HEK293T (cell line): ENCODE results near the gene FNDC3B.

Source experiments
- CTCF ChIA-PET: fragments of 350-600 bp; formaldehyde crosslinking; extraction: SDS; loops from one replicate; lab custom pipeline; 2021; ENCODE audit warnings: antibody characterized with exemption, inconsistent platforms; lab: Yijun Ruan, JAX
- POLR2A ChIA-PET: fragments of 350-600 bp; formaldehyde crosslinking; extraction: SDS; loops from one replicate; lab custom pipeline; 2020; ENCODE audit warnings: antibody characterized with exemption, inconsistent platforms; lab: Yijun Ruan, JAX
- DNase-seq: peaks from one replicate; pipeline ENCODE4 v3.0.0; 2012; ENCODE audit warnings: mixed read lengths; ENCODE audit errors: extremely low spot score
- ARNT ChIP-seq: fragments of 450-650 bp; IDR thresholded peaks from 2 replicates; pipeline ENCODE4 v1.6.1; 2017; ENCODE audit warnings: mild to moderate bottlenecking
- BHLHE40 ChIP-seq: fragments of 450-650 bp; IDR thresholded peaks from 2 replicates; pipeline ENCODE4 v1.6.1; 2016; ENCODE audit warnings: mild to moderate bottlenecking, moderate library complexity, borderline replicate concordance
- CTBP1 ChIP-seq: fragments of 450-650 bp; IDR thresholded peaks from 2 replicates; pipeline ENCODE4 v1.6.1; 2016; ENCODE audit warnings: borderline replicate concordance
- ELF4 ChIP-seq: fragments of 450-650 bp; IDR thresholded peaks from 2 replicates; pipeline ENCODE4 v1.6.1; 2017; ENCODE audit warnings: antibody characterized with exemption
- FOXA1 ChIP-seq: fragments of 450-650 bp; IDR thresholded peaks from 2 replicates; pipeline ENCODE4 v1.6.1; 2016; ENCODE audit warnings: mild to moderate bottlenecking
- FOXK2 ChIP-seq: fragments of 450-650 bp; IDR thresholded peaks from 2 replicates; pipeline ENCODE4 v1.6.1; 2016; ENCODE audit warnings: mild to moderate bottlenecking
- FOXM1 ChIP-seq: fragments of 450-650 bp; IDR thresholded peaks from 2 replicates; pipeline ENCODE4 v1.6.1; 2017; ENCODE audit warnings: mild to moderate bottlenecking, borderline replicate concordance
- HDGF ChIP-seq: fragments of 450-650 bp; IDR thresholded peaks from 2 replicates; pipeline ENCODE4 v1.6.1; 2017; ENCODE audit warnings: antibody characterized with exemption, borderline replicate concordance
- L3MBTL2 ChIP-seq: fragments of 450-650 bp; conservative IDR thresholded peaks from 2 replicates; pipeline ENCODE4 v1.6.1; 2016; ENCODE audit warnings: mild to moderate bottlenecking
- LEF1 ChIP-seq: fragments of 450-650 bp; IDR thresholded peaks from 2 replicates; pipeline ENCODE4 v1.6.1; 2017; ENCODE audit warnings: mild to moderate bottlenecking, borderline replicate concordance
- NFRKB ChIP-seq: fragments of 450-650 bp; IDR thresholded peaks from 2 replicates; pipeline ENCODE4 v1.6.1; 2016; ENCODE audit warnings: mild to moderate bottlenecking, moderate library complexity
- PKNOX1 ChIP-seq: fragments of 450-650 bp; IDR thresholded peaks from 2 replicates; pipeline ENCODE4 v1.6.1; 2016
- SP1 ChIP-seq: fragments of 450-650 bp; IDR thresholded peaks from 2 replicates; pipeline ENCODE4 v1.6.1; 2017
- SUZ12 ChIP-seq: fragments of 450-650 bp; IDR thresholded peaks from 2 replicates; pipeline ENCODE4 v1.6.1; 2016; ENCODE audit warnings: mild to moderate bottlenecking
- TARDBP ChIP-seq: fragments of 450-650 bp; IDR thresholded peaks from 2 replicates; pipeline ENCODE4 v1.6.1; 2016
- ZNF384 ChIP-seq: fragments of 450-650 bp; IDR thresholded peaks from 2 replicates; pipeline ENCODE4 v1.6.1; 2016

Gene FNDC3B

DNA sequence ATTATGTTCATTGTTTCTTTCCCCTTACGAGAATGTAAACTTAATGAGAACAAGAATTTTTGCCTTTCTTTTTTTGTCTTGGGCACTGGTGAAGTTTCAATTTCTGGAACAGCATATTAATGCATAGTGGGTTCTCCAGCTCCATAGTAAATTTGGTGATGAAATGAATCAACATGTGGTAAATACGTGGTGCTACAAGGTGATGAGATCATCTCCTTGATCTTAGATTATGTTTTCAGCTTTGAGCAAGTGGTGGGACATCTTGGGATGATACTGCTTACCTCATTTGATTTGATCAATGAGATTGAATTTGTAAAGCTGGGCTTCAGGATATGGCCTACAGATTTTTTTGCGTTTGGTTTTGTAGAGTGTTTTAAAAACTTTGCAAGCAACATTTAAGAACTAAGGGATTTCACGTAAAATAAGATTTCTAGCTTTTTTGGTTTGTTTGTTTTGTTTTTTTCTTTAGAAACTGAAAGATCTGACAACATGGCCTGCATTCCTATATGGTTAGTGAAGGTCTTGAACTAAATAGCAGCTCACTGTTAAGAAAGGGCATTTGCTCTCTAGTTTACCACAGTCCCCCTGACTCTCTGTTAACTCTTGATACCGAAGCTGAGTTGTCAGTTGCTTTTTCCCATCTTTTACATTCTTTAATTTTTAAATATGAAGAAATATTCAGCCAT is 45.6 kb downstream of the FNDC3B start:
- ChIA-PET POLR2A (no interaction called here), CTCF (no interaction called here)
- TF ChIP-seq FOXK2 (no peak), NFRKB (no peak), TARDBP (no peak), ARNT (no peak), SUZ12 (no peak), ZNF384 (no peak), FOXM1 (no peak), LEF1 (no peak)
- DNase-seq = no peak

- ChIA-PET CTCF (no interaction called here), POLR2A (no interaction called here)
- no peak for DNase-seq
- TF ChIP-seq SUZ12 = no peak
- no peak for TF ChIP-seq HDGF
- no peak for TF ChIP-seq FOXM1
- no peak for TF ChIP-seq L3MBTL2
- TF ChIP-seq LEF1 = no peak
- TF ChIP-seq ZNF384 = no peak
- TF ChIP-seq NFRKB = no peak
- no peak for TF ChIP-seq PKNOX1
- no peak for TF ChIP-seq CTBP1
- no peak for TF ChIP-seq BHLHE40
- TF ChIP-seq SP1 = no peak
Observed at GRCh38 chr3:172085557-172085895, 46.1 kb downstream of the FNDC3B start.

DNA sequence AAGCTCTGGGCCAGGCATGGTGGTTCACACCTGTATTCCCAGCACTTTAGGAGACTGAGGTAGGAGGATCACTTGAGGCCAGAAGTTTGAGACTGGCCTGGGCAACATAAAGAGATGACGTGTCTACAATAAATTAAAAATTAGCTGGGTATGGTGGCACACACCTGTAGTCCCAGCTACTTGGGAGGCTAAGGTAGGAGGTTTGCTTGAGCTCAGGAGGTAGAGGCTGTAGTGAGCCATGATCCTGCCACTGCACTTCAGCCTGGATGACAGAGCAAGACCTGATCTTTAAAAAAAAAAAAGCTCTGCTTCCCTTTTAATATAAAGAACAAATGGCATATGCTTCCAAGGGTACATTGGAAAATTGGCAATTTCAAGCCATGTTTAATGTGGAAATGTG is 46.7 kb downstream of the FNDC3B start:
- POLR2A ChIA-PET = no interaction called here

DNA sequence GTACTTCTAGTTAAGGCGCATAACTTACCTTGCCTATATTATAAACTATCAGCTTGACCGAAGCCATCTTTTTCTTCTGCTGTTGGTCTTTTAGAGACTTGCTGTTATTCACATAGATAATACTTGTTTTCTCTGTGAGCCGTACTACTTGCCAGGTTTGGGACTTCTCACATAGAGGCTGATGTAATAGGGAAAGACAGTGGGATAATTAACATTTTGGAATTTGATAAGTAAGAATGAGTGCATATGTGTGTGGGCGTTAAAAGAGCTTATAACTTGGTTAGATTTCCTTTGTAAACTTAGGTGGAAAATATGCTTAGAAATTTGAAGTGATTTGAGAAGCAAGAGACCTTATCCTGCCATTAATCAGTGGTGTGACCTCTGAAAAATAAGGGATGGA is 47.8 kb downstream of the FNDC3B start:
- no peak for TF ChIP-seq HDGF
- TF ChIP-seq CTBP1 = no peak
- no peak for TF ChIP-seq FOXK2
- TF ChIP-seq L3MBTL2 = no peak
- TF ChIP-seq SUZ12 = no peak
- TF ChIP-seq TARDBP = no peak
- TF ChIP-seq ELF4 = no peak
- no peak for TF ChIP-seq FOXA1
- no peak for TF ChIP-seq ARNT
- TF ChIP-seq PKNOX1 = no peak
- no peak for TF ChIP-seq ZNF384
- no peak for TF ChIP-seq FOXM1
- TF ChIP-seq LEF1 = no peak
- TF ChIP-seq NFRKB = no peak
- no peak for TF ChIP-seq BHLHE40
- TF ChIP-seq SP1 = no peak
- no peak for DNase-seq
- POLR2A ChIA-PET = no interaction called here
- CTCF ChIA-PET = no interaction called here

More for the DNA sequence above, 46.7 kb downstream of the FNDC3B start:
- CTCF ChIA-PET = no interaction called here
- no peak for DNase-seq
- TF ChIP-seq L3MBTL2 (no peak), NFRKB (no peak), FOXA1 (no peak), FOXM1 (no peak), LEF1 (no peak), CTBP1 (no peak), SUZ12 (no peak), PKNOX1 (no peak), ARNT (no peak), ZNF384 (no peak), SP1 (no peak), HDGF (no peak), ELF4 (no peak), TARDBP (no peak)

- DNase-seq = no peak
- ChIA-PET CTCF (no interaction called here), POLR2A (no interaction called here)
Observed at GRCh38 chr3:172087602-172088580, 48.5 kb downstream of the FNDC3B start.

More at GRCh38 chr3:172087602-172088580, 48.5 kb downstream of the FNDC3B start:
- TF ChIP-seq ZNF384 (no peak), SUZ12 (no peak), BHLHE40 (no peak), PKNOX1 (no peak), ARNT (no peak), FOXK2 (no peak), TARDBP (no peak), SP1 (no peak), NFRKB (no peak), FOXM1 (no peak), LEF1 (no peak), FOXA1 (no peak), HDGF (no peak), ELF4 (no peak), L3MBTL2 (no peak)
